GM13977 (cell line): ENCODE results near the gene NIFK.

ENCODE experiments used
- DNase-seq: peaks from one replicate; pipeline ENCODE4 v3.0.0; 2012; ENCODE audit warnings: low spot score
- CTCF ChIP-seq: IDR thresholded peaks from 2 replicates; pipeline ENCODE4 v1.5.1; 2012; ENCODE audit warnings: mild to moderate bottlenecking, control low read depth; ENCODE audit not compliant: insufficient read depth; ENCODE audit errors: extremely low read depth, missing control alignments
- in situ Hi-C: fragments of 300-500 bp; cut with MboI; formaldehyde crosslinking; loops from one replicate; pipeline ENCODE4 v1.12.0; 2022; ENCODE audit warnings: low sequenced_read_pairs, low pct_unique_long_range_greater_than_20kb, mixed read lengths, inconsistent platforms; ENCODE audit not compliant: unreplicated experiment

Gene NIFK

GRCh38 chr2:121688820-121689219 is 47.9 kb downstream of the NIFK start:
- TF ChIP-seq CTCF, result no peak
- DNase-seq, result no peak
- in situ Hi-C loops, result no loop called here

GRCh38 chr2:121686902-121687301 is 49.8 kb downstream of the NIFK start:
- TF ChIP-seq CTCF, result no peak
- no peak for DNase-seq
- in situ Hi-C loops, result no loop called here

GRCh38 chr2:121686218-121686617 is 50.5 kb downstream of the NIFK start:
- in situ Hi-C loops, result no loop called here
- TF ChIP-seq CTCF, result no peak
- DNase-seq, result no peak

GRCh38 chr2:121682396-121683298 is 54.0 kb downstream of the NIFK start:
- in situ Hi-C loops, result no loop called here
- TF ChIP-seq CTCF, result no peak
- DNase-seq, result no peak

GRCh38 chr2:121677855-121678254 is 58.8 kb downstream of the NIFK start:
- TF ChIP-seq CTCF, result no peak
- no peak for DNase-seq
- in situ Hi-C loops, result no loop called here
